K562 (cell line): ENCODE measurements around the gene USP49. TPM values are rescaled to one million over a fixed set of nuclear protein-coding genes. Genes with fewer than 3 reads are reported as not detected.

Experiments used
- ATAC-seq: fragments of 200-7000 bp; cut with Tn5 transposase; 3 replicates; pipeline ENCODE4 v1.9.1; 2020; ENCODE audit warnings: moderate library complexity
- BruUV-seq: library from RNA; stranded (reverse); fragments of 400-500 nt; replicated peaks from 2 replicates; lab custom pipeline; 2021; lab: Mats Ljungman, UMichigan
- CTCF ChIA-PET: fragments of 300-600 bp; formaldehyde crosslinking; extraction: SDS; loops from one replicate; lab custom pipeline; 2021; ENCODE audit warnings: low intra/inter-chr PET ratio; lab: Yijun Ruan, JAX
- POLR2A ChIA-PET: fragments of 300-600, 350-650 bp; sonication (Branson Sonifier 250); formaldehyde crosslinking; extraction: SDS; loops from one replicate; lab custom pipeline; 2021; ENCODE audit warnings: antibody characterized with exemption, inconsistent platforms; lab: Yijun Ruan, JAX
- DNase-seq, 4 experiments: peaks; one replicate each; pipeline versions ENCODE4 v3.0.0 to v3.0.0-alpha.2; 2011 to 2018; ENCODE audit warnings: low spot score in 3 of 4, mixed read lengths in 3 of 4; ENCODE audit errors: extremely low read depth in 1 of 4
- FAIRE-seq: peaks from 2 replicates; lab custom pipeline; 2011; peaks lifted over from hg19 to GRCh38; lab: Jason Lieb, UNC
- H2AFZ ChIP-seq: 2 replicates; pipeline ENCODE4 v1.6.0; 2011; ENCODE audit warnings: low read depth, low read length, control low read depth, inconsistent platforms
- H3K27ac ChIP-seq: fragments of 200-600 bp; 3 replicates; pipeline ENCODE4 v1.8.0; 2011; ENCODE audit warnings: low read depth, mild to moderate bottlenecking, control low read depth, inconsistent platforms, low read length, moderate library complexity, mixed read lengths; ENCODE audit errors: extremely low read depth
- H3K27me3 ChIP-seq, 2 experiments: fragments of 300-600 bp in 1 of 2; 2 replicates in 1 of 2; 3 replicates in 1 of 2; pipeline versions ENCODE4 v1.6.0 to v1.8.0; 2011; ENCODE audit warnings: inconsistent platforms in 2 of 2, low read length in 2 of 2, mild to moderate bottlenecking in 1 of 2, mixed read lengths in 1 of 2, moderate library complexity in 1 of 2; ENCODE audit not compliant: control insufficient read depth in 2 of 2, insufficient read depth in 2 of 2
- H3K36me3 ChIP-seq: fragments of 300-600 bp; 3 replicates; pipeline ENCODE4 v1.8.0; 2011; ENCODE audit warnings: mild to moderate bottlenecking, low read length, inconsistent platforms; ENCODE audit not compliant: control insufficient read depth, insufficient read depth
- H3K4me1 ChIP-seq, 2 experiments: fragments of 200-600 bp in 1 of 2; replicated peaks in 1 of 2; 2 replicates in 1 of 2; 3 replicates in 1 of 2; pipeline versions ENCODE4 v1.5.1 to v1.8.0; 2011; ENCODE audit warnings: inconsistent platforms in 2 of 2, low read length in 2 of 2, mild to moderate bottlenecking in 1 of 2, mixed read lengths in 1 of 2, moderate library complexity in 1 of 2; ENCODE audit not compliant: control insufficient read depth in 2 of 2, insufficient read depth in 2 of 2
- H3K4me2 ChIP-seq: 2 replicates; pipeline ENCODE4 v1.6.1; 2011; ENCODE audit warnings: low read length, control low read depth, inconsistent platforms, mixed read lengths; ENCODE audit not compliant: insufficient read depth
- H3K4me3 ChIP-seq: fragments of 200-600 bp; sonication (generic), shearing (Covaris generic); 2 replicates; pipeline ENCODE4 v1.5.1; 2016; ENCODE audit warnings: control low read depth, inconsistent platforms
- H3K79me2 ChIP-seq: fragments of 200-600 bp; 3 replicates; pipeline ENCODE4 v1.8.0; 2011; ENCODE audit warnings: low read length, inconsistent platforms; ENCODE audit not compliant: control insufficient read depth, insufficient read depth
- H3K9ac ChIP-seq, 2 experiments: 2 replicates each; pipeline versions ENCODE4 v1.6.0 to v1.6.1; 2011; ENCODE audit warnings: low read depth in 2 of 2, low read length in 2 of 2, control low read depth in 1 of 2, inconsistent platforms in 1 of 2, mild to moderate bottlenecking in 1 of 2, mixed read lengths in 1 of 2; ENCODE audit not compliant: insufficient read depth in 1 of 2
- H3K9me1 ChIP-seq: one replicate; pipeline ENCODE4 v1.6.0; 2011; ENCODE audit warnings: inconsistent platforms, mild to moderate bottlenecking, low read length, moderate library complexity; ENCODE audit not compliant: control insufficient read depth, insufficient read depth
- H3K9me3 ChIP-seq: replicated peaks from 2 replicates; pipeline ENCODE4 v1.5.1; 2011; ENCODE audit warnings: low read depth, low read length, inconsistent platforms; ENCODE audit not compliant: control insufficient read depth, insufficient read depth
- H4K20me1 ChIP-seq: replicated peaks from 2 replicates; pipeline ENCODE4 v1.6.1; 2011; ENCODE audit warnings: low read length, inconsistent platforms, mixed read lengths; ENCODE audit not compliant: control insufficient read depth, insufficient read depth
- CBFB ChIP-seq: sonication (generic); formaldehyde crosslinking; IDR thresholded peaks from 2 replicates; pipeline ENCODE4 v1.4.0; 2020; ENCODE audit warnings: mild to moderate bottlenecking, missing genetic modification reagents
- KAT2B ChIP-seq: IDR thresholded peaks from one replicate; pipeline ENCODE4 v1.6.1; 2012; ENCODE audit warnings: low read depth, mild to moderate bottlenecking, control low read depth, inconsistent platforms, low read length, moderate library complexity
- RBM14 ChIP-seq: fragments of 200-400 bp; formaldehyde crosslinking; IDR thresholded peaks from 2 replicates; pipeline ENCODE4 v1.6.1; 2018; ENCODE audit warnings: low read depth, mild to moderate bottlenecking, low read length, moderate library complexity, borderline replicate concordance; ENCODE audit not compliant: insufficient read depth
- RBM25 ChIP-seq: fragments of 200-400 bp; formaldehyde crosslinking; IDR thresholded peaks from 2 replicates; pipeline ENCODE4 v1.6.1; 2018; ENCODE audit warnings: low read length, low read depth, moderate library complexity; ENCODE audit not compliant: severe bottlenecking
- TCF15 ChIP-seq: fragments of 250-450 bp; sonication (Bioruptor Pico); IDR thresholded peaks from 2 replicates; pipeline ENCODE4 v1.8.0; 2022; ENCODE audit warnings: moderate library complexity, mild to moderate bottlenecking, inconsistent platforms
- ZBTB7A ChIP-seq: IDR thresholded peaks from 2 replicates; pipeline ENCODE4 v1.6.1; 2011; ENCODE audit warnings: low read depth, mild to moderate bottlenecking, low read length, moderate library complexity, borderline replicate concordance; ENCODE audit not compliant: control insufficient read depth
- ZNF165 ChIP-seq: fragments of 250-450 bp; sonication (Bioruptor Pico); IDR thresholded peaks from 2 replicates; pipeline ENCODE4 v1.4.0; 2020; ENCODE audit warnings: borderline replicate concordance
- ZNF224 ChIP-seq: sonication (generic); formaldehyde crosslinking; IDR thresholded peaks from 2 replicates; pipeline ENCODE4 v1.8.0; 2022; ENCODE audit warnings: mild to moderate bottlenecking, missing genetic modification reagents
- ZNF318 ChIP-seq, 2 experiments: fragments of 450-650 bp; IDR thresholded peaks; 2 replicates each; pipeline ENCODE4 v1.6.1; 2016; ENCODE audit warnings: mild to moderate bottlenecking in 2 of 2, borderline replicate concordance in 1 of 2, low read depth in 1 of 2, moderate library complexity in 1 of 2
- ZNF398 ChIP-seq: fragments of 250-450 bp; sonication (Bioruptor Pico); IDR thresholded peaks from 2 replicates; pipeline ENCODE4 v1.8.0; 2021; ENCODE audit warnings: moderate library complexity, mild to moderate bottlenecking, inconsistent platforms
- ZNF695 ChIP-seq: fragments of 450-650 bp; formaldehyde crosslinking; IDR thresholded peaks from 2 replicates; pipeline ENCODE4 v1.4.0; 2020; ENCODE audit warnings: mild to moderate bottlenecking, moderate library complexity
- ZZZ3 ChIP-seq: fragments of 450-650 bp; IDR thresholded peaks from 2 replicates; pipeline ENCODE4 v1.6.1; 2016; ENCODE audit warnings: antibody characterized with exemption, mild to moderate bottlenecking, moderate library complexity
- WGBS: fragments of 100-300 bp; shearing (Covaris generic); methylation state at CpG from one replicate; pipeline ENCODE4 v1.1.6; 2016; ENCODE audit warnings: low coverage, mixed read lengths; ENCODE audit not compliant: insufficient coverage; ENCODE audit errors: missing lambda C conversion rate; 5-methylcytosine and 5-hydroxymethylcytosine counted together
- in situ Hi-C: fragments of 300-500 bp; cut with MboI; formaldehyde crosslinking; loops from 4 replicates; pipeline ENCODE4 v1.15.0; 2018; ENCODE audit warnings: inconsistent platforms, mixed read lengths
- intact Hi-C: fragments of 100-400 bp; cut with micrococcal nuclease; formaldehyde crosslinking; loops from 2 replicates; pipeline ENCODE4 v1.14.2; 2022
- polyA plus RNA-seq, 8 experiments: library from polyadenylated mRNA; depleted of rRNA in 4 of 8; stranded (reverse) in 5 of 8; unstranded in 3 of 8; fragments of >200 nt; fragmentation: Nextera tagmentation in 2 of 8; fragmentation: Illumina TruSeq in 1 of 8; extraction: Ambion mirVana in 2 of 8; extraction: Trizol in 1 of 8; gene quantifications; 2 replicates each; pipeline versions ENCODE4 v1.2.1 to v1.2.3, GENCODE V29; 2011 to 2014; ENCODE audit warnings: inconsistent platforms in 1 of 8, missing spikeins in 1 of 8
- total RNA-seq, 7 experiments: library from RNA; depleted of rRNA in 6 of 7; stranded (reverse); fragments of >200 nt in 6 of 7; fragmentation: Illumina TruSeq in 2 of 7; extraction: Trizol in 2 of 7; gene quantifications; 2 replicates each; pipeline versions ENCODE4 v1.2.1 to v1.2.3, GENCODE V29; 2011 to 2021; ENCODE audit warnings: low replicate concordance in 1 of 7

Gene USP49
- total and polyA plus RNA-seq, 9 of the 15 experiments (the other 6 are each of a cell fraction or from before 2014, with no cell fraction given), result 1.0 to 9.9 (median 6.5) TPM

GRCh38 chr6:41796474-41796873, 98.7 kb downstream of the USP49 start:
- no peak overlapping the region for H2AFZ ChIP-seq
- ChIA-PET POLR2A (interaction anchor here (1.0 to 2.0 kb wide), 4 partner anchors 8 to 252 kb away, joined by 3 to 10 read pairs (median 4); partner anchors contain the start of gene TOMM6), CTCF (no interaction called here)
- ATAC-seq (no peak), FAIRE-seq (no peak), DNase-seq (no peak)
- H3K4me3 ChIP-seq, result no peak overlapping the region
- no peaks in the 10 kb centered on the region for H3K9me1 ChIP-seq
- H3K4me2 ChIP-seq, result no peak overlapping the region
- no peak overlapping the region for H3K27ac ChIP-seq
- no peaks in the 10 kb centered on the region for H3K27me3 ChIP-seq
- no peaks in the 10 kb centered on the region for H4K20me1 ChIP-seq
- no peaks in the 10 kb centered on the region for H3K9me3 ChIP-seq
- peaks cover 36% of the 10 kb centered on the region for H3K36me3 ChIP-seq
- 39% methylated on average over 2 of the region's 2 CpGs for WGBS
- H3K79me2 ChIP-seq, result no peaks in the 10 kb centered on the region
- no TSS peak for BruUV-seq
- H3K9ac ChIP-seq, result no peak overlapping the region
- intact Hi-C loops, result no loop called here
- in situ Hi-C loops, result no loop called here
- no peaks in the 10 kb centered on the region for H3K4me1 ChIP-seq
- no peak for TF ChIP-seq ZNF224 (CRISPR knock-in tag)
- TF ChIP-seq ZNF165 (CRISPR knock-in tag), result no peak
- no peak for TF ChIP-seq RBM25
- no peak for TF ChIP-seq CBFB
- no peak for TF ChIP-seq ZZZ3
- no peak for TF ChIP-seq KAT2B
- TF ChIP-seq ZNF318 (IDR thresholded peaks at IDR 0.05; ENCODE audit: borderline replicate concordance in 1 of 2, low read depth in 1 of 2), result no peak
- no peak for TF ChIP-seq ZNF695 (CRISPR knock-in tag)
- no peak for TF ChIP-seq ZNF398
- TF ChIP-seq RBM14, result no peak
- TF ChIP-seq ZBTB7A, result no peak
- no peak for TF ChIP-seq TCF15 (CRISPR knock-in tag)
